ENCODE data around the gene EPS8L3.
"Not testable (repeated sequence)": the region's sequence is repeated elsewhere in the genome, so short reads cannot be mapped to it uniquely, and the experiment has no call there.

EPS8L3 gene, protein sequence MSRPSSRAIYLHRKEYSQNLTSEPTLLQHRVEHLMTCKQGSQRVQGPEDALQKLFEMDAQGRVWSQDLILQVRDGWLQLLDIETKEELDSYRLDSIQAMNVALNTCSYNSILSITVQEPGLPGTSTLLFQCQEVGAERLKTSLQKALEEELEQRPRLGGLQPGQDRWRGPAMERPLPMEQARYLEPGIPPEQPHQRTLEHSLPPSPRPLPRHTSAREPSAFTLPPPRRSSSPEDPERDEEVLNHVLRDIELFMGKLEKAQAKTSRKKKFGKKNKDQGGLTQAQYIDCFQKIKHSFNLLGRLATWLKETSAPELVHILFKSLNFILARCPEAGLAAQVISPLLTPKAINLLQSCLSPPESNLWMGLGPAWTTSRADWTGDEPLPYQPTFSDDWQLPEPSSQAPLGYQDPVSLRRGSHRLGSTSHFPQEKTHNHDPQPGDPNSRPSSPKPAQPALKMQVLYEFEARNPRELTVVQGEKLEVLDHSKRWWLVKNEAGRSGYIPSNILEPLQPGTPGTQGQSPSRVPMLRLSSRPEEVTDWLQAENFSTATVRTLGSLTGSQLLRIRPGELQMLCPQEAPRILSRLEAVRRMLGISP

DNA sequence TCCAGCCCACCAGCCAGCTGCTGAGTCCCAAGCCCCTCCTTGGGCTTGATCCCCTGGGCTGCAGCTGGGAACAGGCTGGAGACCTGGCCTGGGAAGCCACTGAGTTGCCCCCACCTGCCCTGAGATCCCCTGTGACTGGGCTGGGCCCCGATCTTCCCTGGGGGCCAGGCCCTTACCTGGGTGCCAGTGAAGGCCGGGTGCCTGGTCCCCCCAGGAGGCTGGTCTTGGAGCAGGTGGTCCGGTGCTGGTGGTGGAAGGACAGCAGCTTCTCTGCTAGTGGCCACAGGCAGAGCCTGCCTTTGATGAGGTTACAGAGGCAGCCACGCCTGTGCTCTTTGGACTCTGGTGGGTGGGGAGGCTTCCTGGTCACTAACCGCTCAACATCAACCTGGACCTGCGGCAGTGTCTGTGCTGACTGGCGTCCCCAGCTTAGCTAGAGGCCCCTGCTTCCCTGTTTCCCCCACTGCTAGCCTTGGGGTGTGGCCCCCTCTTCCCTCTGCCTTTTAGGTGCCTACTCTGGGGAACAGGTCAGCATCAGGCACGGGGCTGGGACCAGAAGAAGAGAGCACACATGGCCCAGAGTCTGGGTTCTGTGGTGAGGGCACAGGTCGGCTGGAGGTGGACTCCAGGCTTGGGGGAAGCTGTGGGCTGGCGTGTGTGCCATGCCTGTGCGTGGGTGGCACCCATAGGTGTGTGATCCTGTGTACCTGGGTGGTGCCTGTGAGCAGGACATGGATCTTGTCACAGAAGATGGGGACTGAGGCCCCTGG is at the start of gene EPS8L3:
TSS of gene EPS8L3 (minus strand) at position 278 of the 770 bp plus-strand sequence. CDS start 2,174 bp downstream, outside the sequence.
- no peak for DNase-seq (ENCODE audit: low read depth)

DNA sequence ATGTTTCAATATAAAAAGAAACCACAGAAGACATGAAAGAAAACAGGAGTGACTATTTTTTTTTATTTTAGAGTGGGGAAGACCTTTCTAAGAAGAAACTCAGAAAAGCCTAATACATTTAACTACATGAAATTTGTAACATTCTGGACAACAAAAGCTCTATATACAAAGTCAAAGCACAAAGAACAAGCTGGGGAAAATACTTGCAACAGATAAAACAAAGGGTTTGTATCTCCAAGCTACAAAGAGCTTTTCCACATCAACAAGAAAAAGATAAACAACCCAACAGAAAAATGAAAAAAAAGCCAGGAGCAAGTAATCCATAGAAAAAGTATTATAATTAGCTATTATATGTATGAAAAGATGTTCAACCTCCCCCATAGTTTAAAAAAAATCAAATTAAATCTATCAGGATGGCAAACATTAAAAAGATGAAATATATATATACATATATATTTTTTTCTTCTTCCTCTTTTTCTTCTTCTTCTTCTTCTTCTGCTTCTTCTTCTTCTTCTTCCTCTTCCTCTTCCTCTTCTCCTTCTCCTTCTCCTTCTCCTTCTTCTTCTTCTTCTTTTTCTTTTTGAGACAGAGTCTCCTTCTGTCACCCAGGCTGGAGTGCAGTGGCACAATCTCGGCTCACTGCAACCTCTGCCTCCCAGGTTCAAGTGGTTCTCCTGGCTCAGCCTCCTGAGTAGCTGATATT is 49.1 kb upstream of the EPS8L3 start:
- DNase-seq (ENCODE audit: low read depth): no peak

DNA sequence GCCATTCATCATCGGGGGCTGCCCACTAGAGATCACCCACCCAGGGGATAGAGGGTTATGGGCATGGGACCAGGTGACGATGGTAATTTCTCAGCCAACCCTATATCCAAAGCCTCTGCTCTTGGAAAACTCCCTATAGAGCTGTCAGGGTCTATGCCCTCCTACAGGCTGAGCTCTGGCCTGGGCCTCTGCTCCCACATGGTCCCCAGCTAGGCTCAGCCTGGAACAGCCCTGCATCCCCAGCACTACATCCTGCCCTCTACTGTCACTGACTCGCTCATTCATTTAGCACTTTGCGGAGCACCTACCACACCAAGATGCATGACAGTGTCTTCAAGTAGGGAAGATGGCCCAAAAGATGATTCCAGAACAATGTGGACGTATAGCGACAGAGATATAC is 45.0 kb upstream of the EPS8L3 start:
- DNase-seq (ENCODE audit: low read depth): no peak

DNA sequence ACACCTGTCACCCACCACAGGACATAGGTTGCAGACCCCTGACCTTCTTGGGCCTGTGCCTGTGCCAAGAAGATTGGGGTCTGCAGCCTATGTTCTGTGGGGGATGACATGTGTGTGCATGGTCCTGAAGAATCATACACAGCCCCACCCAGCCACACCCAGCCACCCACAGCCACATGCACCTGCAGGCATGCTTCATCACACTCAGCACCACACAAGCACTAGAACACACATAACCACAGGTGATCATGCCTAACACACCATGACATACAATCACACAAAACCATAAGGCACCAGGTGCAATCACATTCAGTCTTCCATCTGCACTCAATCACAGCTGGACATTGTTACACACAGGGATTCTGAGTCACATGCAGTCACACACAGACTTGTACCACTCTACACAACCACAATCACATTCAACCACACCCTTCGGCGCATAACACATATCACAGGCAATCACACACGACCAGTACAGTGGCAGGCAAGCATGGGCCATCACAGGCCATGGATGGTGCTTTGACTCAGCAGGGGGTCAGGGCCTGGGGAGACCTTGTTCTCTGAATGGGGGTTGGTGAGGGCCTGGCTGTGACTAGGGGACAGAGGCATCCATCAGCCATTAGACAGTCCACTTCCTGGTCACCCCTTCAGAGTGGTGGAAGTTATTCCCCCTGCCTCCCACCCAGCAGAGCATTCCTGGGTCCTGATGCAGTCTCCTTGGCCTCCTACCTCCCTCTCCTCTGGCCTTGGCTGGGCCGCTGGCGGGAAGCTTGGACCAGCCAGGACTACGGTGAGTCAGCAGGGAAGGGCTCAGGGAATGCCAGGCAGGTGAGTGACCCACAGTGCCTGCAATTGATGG is 44.3 kb upstream of the EPS8L3 start:
- DNase-seq (ENCODE audit: low read depth): no peak

DNA sequence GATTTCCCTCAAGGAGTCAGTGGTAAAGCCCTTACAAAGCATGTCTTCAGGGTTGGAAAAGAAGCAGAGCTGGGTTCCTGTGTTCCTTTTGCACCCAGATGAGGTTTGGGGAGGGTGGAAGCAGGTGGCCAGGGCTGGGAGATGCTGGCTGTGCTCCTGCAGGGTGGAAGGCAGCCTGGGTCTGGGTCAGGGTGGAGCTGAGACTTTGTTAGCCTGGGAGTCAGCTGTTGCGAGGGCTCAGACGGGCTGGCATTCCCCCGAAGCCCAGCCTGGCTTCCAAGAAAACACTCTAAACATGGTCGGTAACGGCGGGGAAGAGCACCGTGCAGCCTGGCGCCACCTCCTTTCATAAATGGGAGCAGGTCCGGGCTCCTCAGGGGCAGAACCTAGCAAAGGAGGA is 43.7 kb upstream of the EPS8L3 start:
- no peak for DNase-seq (ENCODE audit: low read depth)

DNA sequence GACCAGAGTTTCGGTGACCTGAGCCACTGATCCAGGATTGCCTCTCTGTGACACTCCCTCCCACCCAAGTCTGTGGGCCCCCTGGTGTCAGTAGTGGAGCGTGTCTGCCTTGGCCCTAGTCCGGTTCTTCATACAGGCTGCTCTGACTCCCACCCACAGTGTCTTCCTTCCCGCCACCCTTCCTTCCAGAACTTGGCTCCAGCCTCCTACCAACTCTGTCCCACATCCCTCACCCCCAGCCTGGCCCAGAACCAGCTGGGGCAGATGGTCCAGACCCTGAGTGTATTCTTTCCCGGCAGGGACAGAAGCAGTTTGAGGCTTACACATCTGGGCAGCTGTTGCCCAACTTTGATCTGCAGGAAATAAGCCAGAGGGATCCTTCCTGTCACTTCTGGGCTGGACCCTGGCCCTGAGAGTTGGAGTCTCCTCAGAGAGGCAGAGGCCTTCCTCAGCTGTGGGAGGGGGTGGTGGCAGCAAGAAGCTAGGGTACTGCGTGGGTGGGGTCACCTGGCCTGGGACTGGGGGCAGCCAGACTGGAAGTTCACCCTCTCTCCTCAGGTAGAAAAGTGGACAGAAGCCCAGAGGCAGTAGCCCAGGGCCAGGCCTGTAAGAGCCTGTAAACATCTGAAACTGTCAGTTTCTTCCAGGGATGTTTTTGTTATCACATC is 43.1 kb upstream of the EPS8L3 start:
- DNase-seq (ENCODE audit: low read depth): no peak

DNA sequence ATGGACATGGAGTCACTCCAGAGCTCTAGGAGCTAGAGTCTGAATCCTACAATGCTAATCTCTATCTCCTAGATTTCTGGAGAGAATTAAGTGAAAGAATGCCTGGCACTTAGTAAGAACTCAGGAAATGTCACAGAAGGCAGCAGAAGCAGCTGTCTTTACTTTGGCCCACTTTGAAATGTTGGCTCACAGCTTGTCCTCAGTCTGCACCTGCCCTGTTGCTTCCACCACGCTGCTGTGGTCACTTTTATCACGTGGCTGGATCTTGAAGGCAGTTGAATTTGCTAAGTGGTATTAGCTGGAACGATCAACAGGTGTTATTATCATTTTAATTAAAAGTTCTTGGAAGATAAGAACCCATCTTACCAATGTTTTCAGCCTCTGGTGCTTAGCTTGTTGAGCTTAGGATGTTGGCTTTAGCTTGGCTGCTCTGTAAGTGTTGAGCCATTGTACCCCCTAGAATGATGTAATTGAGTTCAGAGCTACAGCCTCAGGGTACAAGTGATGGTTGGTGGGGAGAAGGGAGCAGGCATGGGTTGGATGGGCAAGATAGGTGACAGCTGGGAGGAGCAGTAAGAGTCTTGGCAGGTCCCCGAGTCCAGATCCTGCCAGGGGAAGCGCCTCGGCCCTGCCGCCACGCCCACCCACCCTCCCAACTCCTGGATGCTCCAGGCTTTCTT is 41.9 kb upstream of the EPS8L3 start:
- DNase-seq (ENCODE audit: low read depth): no peak

DNA sequence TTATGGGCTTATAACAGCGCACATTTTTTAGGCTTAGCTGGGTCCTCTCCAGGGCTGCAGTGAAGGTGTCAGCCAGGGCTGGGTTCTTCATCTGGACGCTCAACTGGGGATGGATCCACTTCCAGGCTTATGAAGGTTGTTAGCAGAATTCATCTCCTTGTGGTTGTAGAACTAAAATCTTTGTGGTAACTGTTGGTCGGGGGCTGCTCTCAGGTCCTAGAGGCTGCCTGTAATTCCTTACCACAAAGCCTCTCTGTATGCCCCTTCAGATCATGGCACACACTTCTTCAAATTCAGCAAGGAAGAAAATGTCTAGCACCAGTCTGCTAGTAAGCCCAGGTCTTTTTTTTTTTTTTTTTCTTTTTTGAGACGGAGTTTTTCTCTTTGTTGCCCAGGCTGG is 40.9 kb upstream of the EPS8L3 start:
- no peak for DNase-seq (ENCODE audit: low read depth)

DNA sequence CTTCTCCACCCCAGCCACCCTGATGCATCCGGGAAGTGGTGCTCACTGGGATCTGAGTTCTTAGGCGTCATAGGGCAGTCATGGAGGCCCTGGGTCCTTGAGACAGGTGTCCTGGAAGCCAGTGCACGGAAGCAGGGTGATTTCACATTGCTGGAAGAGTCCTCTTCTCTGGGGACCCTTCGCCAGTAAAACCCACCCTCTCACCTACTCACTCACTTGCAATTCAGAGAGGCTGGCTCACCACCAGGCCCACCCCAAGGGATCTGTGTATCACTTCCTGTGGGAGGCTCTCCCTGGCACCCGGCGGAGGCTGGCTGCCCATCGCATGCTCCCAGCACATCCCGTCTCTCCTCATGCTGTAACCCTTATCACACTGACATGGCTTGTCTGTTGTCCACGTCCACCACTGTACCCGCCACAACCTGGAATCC is 40.2 kb upstream of the EPS8L3 start:
- no peak for DNase-seq (ENCODE audit: low read depth)

DNA sequence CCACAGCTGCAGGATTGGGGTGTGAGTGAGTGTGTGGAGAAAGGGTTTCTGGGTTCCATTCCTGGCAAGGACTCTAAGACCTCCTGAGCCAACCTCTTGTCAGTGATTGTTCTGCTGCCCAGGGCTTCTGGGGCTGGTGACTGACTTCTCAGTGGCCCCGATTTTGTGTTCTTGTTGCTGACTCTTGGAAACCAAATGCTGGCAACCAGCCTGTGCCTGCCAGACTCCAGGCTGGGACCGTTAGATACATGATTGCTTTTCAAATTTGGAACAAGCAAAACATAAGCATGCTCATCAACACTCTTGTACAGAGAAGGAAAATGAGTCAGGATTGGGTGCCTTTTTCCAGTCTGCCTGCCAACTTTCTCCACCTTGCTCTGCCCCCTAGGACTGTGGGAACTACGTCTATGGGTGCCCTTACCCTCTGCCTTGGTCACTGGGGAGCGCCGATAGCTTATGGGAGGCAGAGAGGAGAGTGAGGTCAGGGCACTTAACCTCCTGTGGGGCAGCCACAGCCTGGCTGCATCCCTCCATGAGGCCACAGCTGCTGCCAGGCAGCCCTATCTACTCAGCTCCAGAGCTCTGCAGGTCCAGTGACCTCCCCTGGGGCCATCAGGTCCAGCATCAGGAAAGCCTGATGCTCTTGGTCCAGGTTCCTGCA is 39.3 kb upstream of the EPS8L3 start:
- no peak for DNase-seq (ENCODE audit: low read depth)

DNA sequence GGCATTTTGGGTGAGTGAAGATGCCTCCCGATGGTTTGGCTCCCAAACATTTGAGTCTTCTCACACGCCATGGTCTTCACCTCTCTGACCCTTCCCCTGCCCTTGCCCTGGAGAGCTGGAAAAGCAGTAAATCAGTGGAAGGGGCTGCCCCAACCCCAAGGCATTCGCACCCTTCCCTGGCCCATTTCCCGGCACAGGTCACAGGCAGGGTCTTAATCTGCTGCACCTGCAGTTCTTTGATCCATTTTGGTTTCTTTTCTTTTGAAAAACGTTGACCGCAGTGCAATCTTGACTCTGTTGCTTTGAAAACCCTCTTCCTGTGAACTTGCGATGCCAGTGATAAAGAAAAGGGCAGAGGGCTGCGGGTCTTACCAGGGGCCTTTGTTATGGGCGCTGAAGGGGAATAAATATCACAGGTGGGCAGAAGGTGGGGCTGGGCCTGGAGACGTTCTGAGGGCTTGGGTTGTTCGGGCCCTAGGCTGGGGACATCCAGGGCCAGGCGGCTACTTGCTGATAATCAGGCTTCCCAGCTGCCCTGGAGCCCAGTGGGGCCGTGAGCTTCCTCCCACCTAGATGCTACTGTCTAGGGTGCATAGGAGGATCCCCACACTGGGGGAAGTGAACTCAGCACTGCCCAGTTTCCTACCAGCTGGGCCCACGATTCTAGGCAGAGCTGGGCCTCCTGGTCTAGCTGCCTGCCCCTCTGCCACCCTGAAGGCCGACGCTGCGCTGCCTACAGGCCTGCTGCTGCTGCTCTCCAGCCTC is 38.6 kb upstream of the EPS8L3 start:
- DNase-seq (ENCODE audit: low read depth): no peak

DNA sequence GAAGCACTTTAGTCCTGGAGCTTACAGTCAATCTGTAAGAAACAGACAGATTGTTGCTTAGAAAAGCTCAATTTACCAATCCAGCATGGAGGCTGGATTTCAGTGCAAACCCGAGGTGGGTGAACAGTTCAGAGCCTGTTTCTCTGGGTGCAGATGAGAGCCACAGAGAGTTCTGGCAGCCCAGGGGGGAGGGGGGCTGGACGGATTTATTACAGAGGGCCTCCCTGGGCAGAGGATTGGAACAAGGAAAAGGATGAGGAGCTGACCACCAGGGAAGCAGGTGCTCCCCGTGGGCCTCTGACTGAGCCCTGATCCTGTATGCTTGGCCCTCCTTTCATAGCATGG is 38.0 kb upstream of the EPS8L3 start:
- no peak for DNase-seq (ENCODE audit: low read depth)

DNA sequence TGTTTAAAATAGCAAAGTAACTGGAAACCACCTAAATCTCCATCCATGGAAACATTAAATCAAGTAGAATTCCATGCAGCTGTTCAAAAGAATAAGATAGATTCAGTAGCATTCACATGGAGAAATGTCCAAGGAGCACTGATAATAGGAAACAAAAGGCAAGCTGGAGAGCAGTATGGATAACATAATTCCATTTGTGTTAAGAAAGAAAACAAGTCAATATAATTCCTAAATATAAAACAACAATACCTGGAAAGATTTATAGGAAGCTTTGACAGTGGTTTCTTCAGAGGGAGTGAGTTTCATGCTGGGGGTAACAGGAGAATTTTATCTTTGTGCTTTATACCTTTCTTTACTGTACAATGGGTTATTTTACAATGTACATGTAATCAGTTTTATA is 36.6 kb upstream of the EPS8L3 start:
- DNase-seq (ENCODE audit: low read depth): no peak

DNA sequence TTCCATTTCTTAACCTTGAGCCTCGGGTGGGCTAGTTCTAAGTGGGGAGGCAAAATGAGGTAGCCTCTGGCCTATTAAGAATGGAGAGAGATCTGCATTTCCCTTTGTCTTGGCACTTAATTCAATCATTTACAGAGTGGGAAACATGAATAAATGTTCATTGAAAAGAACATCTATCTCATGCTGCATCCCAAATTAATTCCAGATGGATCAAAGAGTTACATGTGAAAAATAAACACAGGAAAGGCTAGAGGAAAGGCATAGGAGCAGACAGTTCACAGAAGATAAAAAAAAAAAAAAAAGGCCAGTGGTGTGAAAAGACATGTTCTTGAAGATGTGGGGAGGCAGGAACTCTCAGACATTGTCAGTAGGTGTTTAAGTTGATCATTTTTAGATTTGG is 35.7 kb upstream of the EPS8L3 start:
- no peak for DNase-seq (ENCODE audit: low read depth)

DNA sequence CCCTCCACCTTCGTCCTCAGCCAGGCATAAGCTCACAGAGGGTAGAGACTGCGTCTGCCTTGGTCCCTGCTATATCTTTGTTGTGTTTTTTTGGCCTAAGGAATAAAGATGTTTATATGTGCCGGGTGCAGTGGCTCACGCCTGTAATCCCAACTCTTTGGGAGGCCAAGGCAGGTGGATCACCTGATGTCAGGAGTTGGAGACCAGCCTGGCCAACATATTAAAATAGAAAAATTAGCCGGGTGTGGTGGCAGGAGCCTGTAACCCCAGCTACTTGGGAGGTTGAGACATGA is 33.5 kb upstream of the EPS8L3 start:
- DNase-seq (ENCODE audit: low read depth): not testable (repeated sequence)

DNA sequence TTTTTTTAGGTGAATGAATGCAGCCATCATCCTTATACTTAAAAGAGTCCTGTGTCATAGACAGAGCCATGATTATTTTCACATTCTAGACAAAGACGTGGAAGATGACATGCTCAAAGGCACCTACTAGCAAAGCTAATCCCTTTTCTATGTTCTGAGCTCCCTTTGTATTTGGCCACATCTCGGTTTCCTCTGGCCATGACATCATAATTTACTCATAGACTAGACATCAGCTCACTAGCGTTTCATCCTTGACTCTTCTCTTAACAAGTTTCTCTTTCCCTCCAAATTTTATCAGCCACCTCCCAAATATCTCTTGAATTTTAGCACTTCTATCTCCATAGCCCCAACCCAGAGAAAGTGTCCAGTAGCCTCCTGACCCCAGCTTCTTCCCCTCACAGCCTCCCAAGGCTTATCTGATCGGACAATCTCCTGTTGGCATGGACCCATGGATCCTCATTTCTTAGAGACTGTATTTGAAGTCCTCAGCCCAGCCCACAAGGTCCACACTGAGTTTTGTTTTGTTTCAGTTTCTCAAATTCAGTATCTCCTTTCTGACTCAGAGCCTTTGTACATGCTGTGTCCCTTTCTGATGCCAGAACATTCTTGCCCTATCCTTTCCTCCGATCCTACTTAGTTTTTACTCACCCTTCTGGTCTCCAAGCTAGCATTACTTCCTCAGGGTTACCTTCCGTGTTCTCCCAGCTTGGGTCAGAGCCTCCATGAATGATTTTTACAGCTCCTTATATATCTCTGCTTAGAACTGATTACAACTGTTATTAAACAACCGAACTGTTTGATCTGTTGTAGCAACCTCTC is 33.0 kb upstream of the EPS8L3 start:
- no peak for DNase-seq (ENCODE audit: low read depth)

DNA sequence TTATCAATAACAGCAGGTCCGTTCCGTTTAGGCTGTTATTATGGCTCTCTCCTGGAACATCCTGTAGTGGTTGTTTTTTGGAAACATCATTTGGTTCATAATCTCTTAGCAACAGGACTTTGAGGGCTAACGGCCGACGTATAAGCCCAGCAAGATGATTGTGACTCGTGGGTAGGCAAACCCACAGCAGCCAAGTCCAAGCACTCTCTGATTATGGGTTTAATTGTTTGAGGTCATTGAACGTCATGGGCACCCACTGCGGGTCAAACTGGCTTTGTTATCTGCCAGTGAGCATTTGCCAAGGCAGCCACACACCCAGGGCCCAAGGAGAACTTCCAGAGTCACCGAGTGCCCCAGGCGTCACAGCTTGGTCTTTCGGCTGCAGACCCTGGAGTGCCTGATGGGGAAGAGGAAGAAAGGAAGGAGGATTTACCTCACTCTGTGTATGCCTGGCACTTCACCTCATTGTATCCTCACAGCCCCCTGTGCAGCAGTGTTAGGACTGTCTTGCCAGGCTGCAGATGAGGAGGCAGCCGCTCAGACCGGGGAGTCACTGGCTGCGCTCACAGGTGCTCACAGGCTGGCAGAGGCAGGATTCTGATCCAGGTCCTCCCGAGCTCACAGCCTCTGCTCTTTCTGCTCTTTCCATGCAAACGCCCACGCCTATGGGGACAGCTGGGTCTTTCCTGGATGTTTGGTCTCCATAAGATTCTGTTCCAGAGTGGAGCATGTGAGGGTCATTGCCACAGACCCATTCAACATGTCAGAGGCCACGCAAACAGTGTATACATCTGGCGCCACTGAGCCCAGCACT is 30.8 kb upstream of the EPS8L3 start:
- no peak for DNase-seq (ENCODE audit: low read depth)

Measured in GM04503 (cell line).